ENCODE data around the gene NT5C1A.

NT5C1A gene

GRCh38 chr1:39671793-39672550 is at the start of gene NT5C1A:
TSS of gene NT5C1A (minus strand) at chr1:39672107. CDS start at chr1:39672038, 69 bp downstream.
- no peak for DNase-seq (ENCODE audit: low read depth in 1 of 2, low spot score in 1 of 2)

GRCh38 chr1:39721664-39722063 is 49.8 kb upstream of the NT5C1A start:
- DNase-seq (ENCODE audit: low read depth in 1 of 2, low spot score in 1 of 2) = no peak

- DNase-seq (ENCODE audit: low read depth in 1 of 2, low spot score in 1 of 2) = peak in 1 of 2 donors; percentile 19
Measured at GRCh38 chr1:39720094-39720999, 48.4 kb upstream of the NT5C1A start.

GRCh38 chr1:39717809-39718208 is 45.9 kb upstream of the NT5C1A start:
- DNase-seq (ENCODE audit: low read depth in 1 of 2, low spot score in 1 of 2) = no peak

GRCh38 chr1:39713557-39713956 is 41.6 kb upstream of the NT5C1A start:
- no peak for DNase-seq (ENCODE audit: low read depth in 1 of 2, low spot score in 1 of 2)

GRCh38 chr1:39711966-39712340 is 40.0 kb upstream of the NT5C1A start:
- DNase-seq (ENCODE audit: low read depth in 1 of 2, low spot score in 1 of 2) = no peak

- DNase-seq (ENCODE audit: low read depth in 1 of 2, low spot score in 1 of 2) = no peak
Measured at GRCh38 chr1:39711104-39711965, 39.4 kb upstream of the NT5C1A start.

- DNase-seq (ENCODE audit: low read depth in 1 of 2, low spot score in 1 of 2) = no peak
Measured at GRCh38 chr1:39707506-39707905, 35.6 kb upstream of the NT5C1A start.

- DNase-seq (ENCODE audit: low read depth in 1 of 2, low spot score in 1 of 2) = no peak
Measured at GRCh38 chr1:39704757-39705156, 32.9 kb upstream of the NT5C1A start.

- DNase-seq (ENCODE audit: low read depth in 1 of 2, low spot score in 1 of 2) = no peak
Measured at GRCh38 chr1:39701049-39701439, 29.1 kb upstream of the NT5C1A start.

- no peak for DNase-seq (ENCODE audit: low read depth in 1 of 2, low spot score in 1 of 2)
Measured at GRCh38 chr1:39700348-39700747, 28.4 kb upstream of the NT5C1A start.

GRCh38 chr1:39699419-39699818 is 27.5 kb upstream of the NT5C1A start:
- DNase-seq (ENCODE audit: low read depth in 1 of 2, low spot score in 1 of 2) = no peak

GRCh38 chr1:39698568-39698967 is 26.7 kb upstream of the NT5C1A start:
- DNase-seq (ENCODE audit: low read depth in 1 of 2, low spot score in 1 of 2) = no peak

- DNase-seq (ENCODE audit: low read depth in 1 of 2, low spot score in 1 of 2) = no peak
Measured at GRCh38 chr1:39696448-39696847, 24.5 kb upstream of the NT5C1A start.

GRCh38 chr1:39695016-39695415 is 23.1 kb upstream of the NT5C1A start:
- no peak for DNase-seq (ENCODE audit: low read depth in 1 of 2, low spot score in 1 of 2)

- no peak for DNase-seq (ENCODE audit: low read depth in 1 of 2, low spot score in 1 of 2)
Measured at GRCh38 chr1:39694026-39694425, 22.1 kb upstream of the NT5C1A start.

- DNase-seq (ENCODE audit: low read depth in 1 of 2, low spot score in 1 of 2) = no peak
Measured at GRCh38 chr1:39692152-39693074, 20.5 kb upstream of the NT5C1A start.

- peak; percentile 65 to 82 for DNase-seq (ENCODE audit: low read depth in 1 of 2, low spot score in 1 of 2)
Measured at GRCh38 chr1:39691383-39692151, 19.7 kb upstream of the NT5C1A start, which contains the start of gene HPCAL4. TSS of gene HPCAL4 (minus strand) at chr1:39691433. CDS start at chr1:39684603, 6,830 bp downstream.

- no peak for DNase-seq (ENCODE audit: low read depth in 1 of 2, low spot score in 1 of 2)
Measured at GRCh38 chr1:39690794-39691382, 19.0 kb upstream of the NT5C1A start.

Measured in activated CD4-positive, alpha-beta T cell treated with anti-CD3 and anti-CD28 coated beads, Interleukin-2, amount 50 U/mL, for 24 hours (primary cell).